ENCODE measurements around the gene HNRNPC.

Gene HNRNPC

DNA sequence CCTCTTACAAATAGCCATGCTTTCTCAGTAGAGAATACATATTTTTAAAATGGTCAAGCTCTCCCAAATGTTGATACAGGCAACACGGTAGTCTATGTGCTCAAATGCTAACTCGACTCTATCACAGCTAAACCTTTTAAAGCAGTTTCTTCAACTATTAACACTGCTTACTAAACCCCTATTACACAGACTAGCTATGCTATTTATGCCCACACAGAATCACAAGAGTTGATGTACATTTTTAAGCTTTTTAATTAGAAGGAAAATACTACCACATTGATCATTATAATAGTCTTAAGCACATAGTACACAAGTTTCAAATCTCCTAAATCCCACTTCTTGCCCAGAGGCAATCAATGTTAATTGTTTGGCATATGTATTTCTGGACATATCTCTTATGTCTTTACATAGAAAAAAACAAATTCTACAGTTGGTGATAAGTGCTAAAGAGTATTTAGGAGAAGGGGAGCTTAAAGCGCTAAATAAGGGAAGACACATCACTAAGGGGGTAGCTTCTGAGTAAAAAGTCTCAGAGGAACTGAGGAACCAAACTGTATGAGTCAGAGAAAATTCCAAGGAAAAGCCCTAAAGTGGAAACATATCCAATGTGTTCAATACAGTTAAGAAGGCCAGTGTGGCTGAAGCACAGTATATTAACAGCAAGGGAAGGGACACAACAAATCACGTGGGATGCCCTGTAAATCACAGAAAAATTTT lies 13.7 kb downstream of the HNRNPC start:
- DNase-seq (ENCODE audit: low read depth) = no peak
- TF ChIP-seq, protein P1, sequence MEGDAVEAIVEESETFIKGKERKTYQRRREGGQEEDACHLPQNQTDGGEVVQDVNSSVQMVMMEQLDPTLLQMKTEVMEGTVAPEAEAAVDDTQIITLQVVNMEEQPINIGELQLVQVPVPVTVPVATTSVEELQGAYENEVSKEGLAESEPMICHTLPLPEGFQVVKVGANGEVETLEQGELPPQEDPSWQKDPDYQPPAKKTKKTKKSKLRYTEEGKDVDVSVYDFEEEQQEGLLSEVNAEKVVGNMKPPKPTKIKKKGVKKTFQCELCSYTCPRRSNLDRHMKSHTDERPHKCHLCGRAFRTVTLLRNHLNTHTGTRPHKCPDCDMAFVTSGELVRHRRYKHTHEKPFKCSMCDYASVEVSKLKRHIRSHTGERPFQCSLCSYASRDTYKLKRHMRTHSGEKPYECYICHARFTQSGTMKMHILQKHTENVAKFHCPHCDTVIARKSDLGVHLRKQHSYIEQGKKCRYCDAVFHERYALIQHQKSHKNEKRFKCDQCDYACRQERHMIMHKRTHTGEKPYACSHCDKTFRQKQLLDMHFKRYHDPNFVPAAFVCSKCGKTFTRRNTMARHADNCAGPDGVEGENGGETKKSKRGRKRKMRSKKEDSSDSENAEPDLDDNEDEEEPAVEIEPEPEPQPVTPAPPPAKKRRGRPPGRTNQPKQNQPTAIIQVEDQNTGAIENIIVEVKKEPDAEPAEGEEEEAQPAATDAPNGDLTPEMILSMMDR (IDR thresholded peaks at IDR 0.05; ENCODE audit: low read length, missing control alignments) = no peak

GRCh38 chr14:21252149-21252548 lies 17.1 kb downstream of the HNRNPC start:
- TF ChIP-seq, protein P1 (IDR thresholded peaks at IDR 0.05; ENCODE audit: low read length, missing control alignments) = no peak
- no peak for DNase-seq (ENCODE audit: low read depth)
- H3K4me3 ChIP-seq (replicated peaks; ENCODE audit: low read depth, low read length) = no peak overlapping the region

More for the DNA sequence above, 13.7 kb downstream of the HNRNPC start:
- H3K4me3 ChIP-seq (replicated peaks; ENCODE audit: low read depth, low read length) = no peak overlapping the region

DNA sequence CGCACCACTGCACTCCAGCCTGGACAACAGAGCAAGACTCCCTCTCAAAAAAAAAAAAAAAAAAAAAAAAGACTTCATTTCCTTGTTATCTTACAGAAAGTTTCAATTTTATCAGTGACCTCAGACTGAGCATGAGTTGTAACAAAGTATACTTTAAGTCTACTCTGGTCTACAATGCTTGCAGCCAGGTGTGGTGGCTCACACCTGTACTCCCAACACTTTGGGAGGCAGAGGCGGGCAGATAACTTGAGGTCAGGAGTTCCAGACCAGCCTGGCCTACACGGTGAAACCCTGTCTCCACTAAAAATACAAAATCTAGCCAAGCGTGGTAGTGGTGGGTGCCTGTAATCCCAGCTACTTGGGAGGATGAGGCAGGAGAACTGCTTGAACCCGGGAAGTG lies 18.0 kb downstream of the HNRNPC start:
- H3K4me3 ChIP-seq (replicated peaks; ENCODE audit: low read depth, low read length) = no peak overlapping the region
- TF ChIP-seq, protein P1 (IDR thresholded peaks at IDR 0.05; ENCODE audit: low read length, missing control alignments) = no peak
- DNase-seq (ENCODE audit: low read depth) = no peak

- no peak for DNase-seq (ENCODE audit: low read depth)
- TF ChIP-seq, protein P1 (IDR thresholded peaks at IDR 0.05; ENCODE audit: low read length, missing control alignments) = no peak
These were observed 20.4 kb downstream of the HNRNPC start for GRCh38 chr14:21248739-21249411.

DNA sequence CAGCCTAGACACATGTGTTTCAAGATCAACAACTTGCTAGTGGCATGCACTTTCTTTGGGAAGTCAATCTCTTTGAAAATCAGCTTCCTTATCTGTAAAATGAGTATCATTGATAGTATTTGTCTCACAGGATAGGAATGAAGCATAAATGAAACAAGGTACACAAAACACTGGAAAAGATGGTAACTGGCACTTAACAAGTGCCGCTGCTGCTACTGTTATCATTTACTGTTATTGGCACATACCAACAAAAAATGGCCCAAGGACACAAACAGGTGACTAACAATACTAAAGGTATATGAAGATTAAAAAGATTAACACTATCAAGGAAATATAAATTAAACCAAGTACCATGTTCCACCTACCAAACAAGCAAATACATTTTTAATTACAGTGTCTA lies 20.9 kb downstream of the HNRNPC start:
- TF ChIP-seq, protein P1 (IDR thresholded peaks at IDR 0.05; ENCODE audit: low read length, missing control alignments) = no peak
- no peak overlapping the region for H3K4me3 ChIP-seq (replicated peaks; ENCODE audit: low read depth, low read length)
- DNase-seq (ENCODE audit: low read depth) = no peak

More at GRCh38 chr14:21248739-21249411, 20.4 kb downstream of the HNRNPC start:
- no peak overlapping the region for H3K4me3 ChIP-seq (replicated peaks; ENCODE audit: low read depth, low read length)

- H3K4me3 ChIP-seq (replicated peaks; ENCODE audit: low read depth, low read length) = no peak overlapping the region
- DNase-seq (ENCODE audit: low read depth) = no peak
- TF ChIP-seq, protein P1 (IDR thresholded peaks at IDR 0.05; ENCODE audit: low read length, missing control alignments) = no peak
These were observed 23.4 kb downstream of the HNRNPC start for GRCh38 chr14:21245813-21246212.
